ENCODE measurements around the gene TMEM187.
A peak's percentile ranks its signal among the peaks of the same experiment; 100 is the strongest.

TMEM187 gene

DNA sequence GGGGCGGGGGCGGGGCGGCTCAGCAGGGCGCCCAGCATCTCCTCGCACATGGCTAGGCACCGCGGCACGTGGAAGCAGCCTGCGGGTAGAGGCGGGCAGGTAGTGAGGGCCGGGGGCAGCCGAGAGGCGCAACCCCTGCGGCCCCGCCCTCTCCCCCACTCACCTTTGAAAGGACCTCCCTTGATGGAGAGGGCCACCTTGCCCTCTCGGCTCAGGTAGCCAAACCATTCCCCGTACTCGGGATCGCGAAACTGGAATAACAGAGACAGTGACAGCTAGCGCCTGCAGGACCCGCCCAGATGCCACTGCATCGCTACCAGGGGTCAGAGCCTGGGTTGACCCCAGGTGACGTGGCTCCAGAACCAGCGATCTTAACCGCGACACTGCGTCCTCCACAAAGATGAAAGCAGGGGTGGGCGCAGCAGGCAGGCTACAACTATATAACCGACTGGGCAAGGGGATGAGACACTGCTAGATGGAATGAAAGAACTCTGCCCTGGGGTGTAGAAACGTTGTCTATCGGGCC, 37.2 kb upstream of the TMEM187 start:
- DNase-seq (ENCODE audit: low spot score): no peak

DNA sequence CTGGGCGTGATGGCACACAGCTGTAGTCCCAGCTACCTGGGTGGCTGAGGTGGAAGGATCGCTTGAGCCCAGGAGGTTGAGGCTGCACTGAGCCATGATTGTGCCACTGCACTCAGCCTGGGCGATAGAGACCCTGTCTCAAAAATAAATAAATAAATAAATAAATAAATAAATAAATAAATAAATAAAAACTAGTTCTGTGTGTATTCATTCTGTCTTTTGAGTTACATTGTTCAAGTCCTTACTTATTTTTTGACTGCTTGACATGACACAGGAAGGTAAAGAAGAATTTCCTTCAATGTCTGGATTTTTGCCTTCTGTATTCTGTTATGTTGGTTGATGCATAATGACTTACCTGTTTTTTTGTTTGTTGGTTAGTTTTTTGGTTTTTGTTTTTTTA, 35.5 kb upstream of the TMEM187 start:
- no peak for DNase-seq (ENCODE audit: low spot score)

DNA sequence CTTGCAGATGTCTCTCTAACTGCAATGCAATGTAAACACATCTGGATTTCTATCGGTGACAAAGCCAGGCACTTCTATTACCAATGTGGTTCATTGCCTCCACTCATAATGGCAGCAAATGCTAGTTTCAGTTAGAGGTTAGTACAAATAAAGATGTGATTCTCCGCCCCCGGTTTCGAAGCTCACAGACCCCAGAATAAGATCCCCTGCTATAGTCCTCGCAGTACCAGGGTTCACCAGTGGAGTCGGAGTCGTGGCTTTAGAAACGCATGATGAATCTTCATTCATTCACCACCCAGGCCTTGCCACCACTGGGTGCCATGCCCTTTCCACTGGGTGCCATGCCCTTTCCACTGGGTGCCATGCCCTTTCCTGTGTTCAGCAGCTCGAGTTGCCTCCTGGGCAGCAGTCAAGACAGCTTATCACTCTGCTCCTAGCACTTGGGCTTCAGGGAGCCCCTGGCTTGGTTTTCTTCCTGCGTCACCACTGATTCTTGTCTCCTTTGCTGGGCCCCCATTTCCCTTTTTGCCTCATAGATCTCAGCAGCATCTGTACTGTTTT, 34.2 kb upstream of the TMEM187 start:
- DNase-seq (ENCODE audit: low spot score): no peak

DNA sequence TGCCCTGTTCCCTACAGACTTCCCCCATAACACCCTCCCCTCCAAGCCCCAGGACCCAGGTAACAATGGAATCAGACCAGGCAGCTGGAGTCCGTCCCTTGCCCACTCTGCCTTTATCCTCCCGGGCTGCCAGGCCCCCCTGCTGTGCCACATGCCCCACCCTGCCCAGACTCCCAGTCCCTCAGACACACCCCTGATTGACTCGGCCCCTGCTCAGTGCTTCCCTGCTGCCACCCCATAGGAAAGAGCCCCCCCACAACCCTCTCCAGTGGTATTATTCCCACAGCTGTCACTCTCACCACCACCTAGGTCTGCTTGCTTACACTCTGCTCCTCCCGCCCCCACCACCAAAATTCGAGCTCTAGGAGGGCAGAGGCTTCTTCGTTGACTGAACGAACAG, 33.0 kb upstream of the TMEM187 start:
- DNase-seq (ENCODE audit: low spot score): no peak

DNA sequence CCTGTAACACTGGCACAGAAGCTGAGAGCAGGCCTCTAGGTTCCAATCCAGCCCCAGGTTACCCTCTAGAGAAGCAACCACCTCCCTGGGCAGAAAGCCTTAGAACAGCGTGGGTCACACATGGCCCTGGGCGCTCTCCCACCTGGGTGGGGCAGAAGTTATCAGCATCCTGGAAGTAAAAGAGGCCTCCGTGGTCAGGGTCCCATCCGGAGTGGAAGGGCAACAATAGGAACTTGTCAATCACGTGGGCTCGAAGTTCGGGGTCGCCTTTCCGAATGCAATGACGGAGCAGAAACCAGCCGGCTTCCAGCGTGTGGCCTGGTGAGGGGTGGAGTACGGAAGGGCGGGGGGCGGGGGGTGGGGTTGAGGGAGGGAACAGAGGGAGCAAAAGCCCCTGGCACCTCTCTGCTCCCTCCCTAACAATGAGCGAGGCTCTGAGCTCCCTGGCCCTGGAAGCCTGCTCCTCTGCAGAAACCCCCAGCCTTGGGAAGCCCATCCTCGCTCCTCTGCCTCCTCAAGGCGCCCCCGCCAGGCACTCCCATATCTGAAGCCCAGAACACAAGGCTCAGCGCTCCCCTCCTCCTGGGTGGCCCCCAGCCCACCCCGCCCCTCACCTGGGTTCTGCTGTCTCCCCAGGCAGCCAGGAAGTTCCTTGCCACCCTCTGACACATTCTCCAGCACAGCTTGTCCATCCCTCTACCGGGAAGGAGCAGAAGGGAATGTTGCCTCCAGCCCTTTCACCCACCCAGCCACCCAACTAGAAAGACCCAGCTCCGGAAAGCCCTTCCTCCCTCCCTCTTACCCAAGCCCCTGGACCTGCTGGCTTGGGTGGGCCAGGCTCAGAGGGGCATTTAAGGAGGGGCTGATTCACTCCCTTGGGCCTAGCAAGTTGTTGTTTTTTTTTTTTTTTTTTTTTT, 31.0 kb upstream of the TMEM187 start:
- DNase-seq (ENCODE audit: low spot score): no peak

DNA sequence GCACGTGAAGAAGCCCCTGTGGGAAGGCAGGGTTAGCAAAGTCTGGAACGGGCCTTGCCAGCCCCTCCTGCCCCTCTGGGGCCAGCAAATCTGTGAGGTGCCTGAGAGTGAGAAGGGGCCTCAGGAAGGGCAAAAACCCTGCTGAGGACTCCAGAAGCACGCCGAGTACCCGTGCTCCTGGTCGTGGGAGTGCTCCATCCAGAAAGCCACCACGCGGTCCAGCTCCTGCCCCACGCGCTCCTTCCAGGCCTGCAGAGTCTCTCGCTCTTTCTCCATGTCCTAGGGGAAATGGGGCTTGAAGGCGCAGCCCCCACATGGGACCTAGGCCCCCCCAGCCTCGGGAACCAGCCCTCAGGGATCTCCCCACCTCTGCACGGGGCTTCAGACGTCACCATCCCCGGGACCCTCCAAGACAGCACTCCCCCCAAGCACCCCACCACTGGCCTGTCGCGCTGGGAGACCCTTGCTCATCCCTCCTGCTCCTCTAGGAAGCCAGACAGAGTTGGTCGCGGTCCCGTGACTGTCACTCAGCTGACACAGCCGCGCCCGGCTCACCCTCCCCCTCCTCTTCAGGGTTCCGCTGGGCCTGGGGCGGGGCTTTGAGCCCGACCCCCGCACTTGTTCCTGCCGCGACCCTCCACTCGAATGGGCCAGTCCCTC, 28.3 kb upstream of the TMEM187 start, which contains the start of gene RENBP:
RENBP (minus strand) TSS at position 504 of the 660 bp plus-strand sequence; CDS start at position 471, 33 bp downstream.
- DNase-seq (ENCODE audit: low spot score): no peak

DNA sequence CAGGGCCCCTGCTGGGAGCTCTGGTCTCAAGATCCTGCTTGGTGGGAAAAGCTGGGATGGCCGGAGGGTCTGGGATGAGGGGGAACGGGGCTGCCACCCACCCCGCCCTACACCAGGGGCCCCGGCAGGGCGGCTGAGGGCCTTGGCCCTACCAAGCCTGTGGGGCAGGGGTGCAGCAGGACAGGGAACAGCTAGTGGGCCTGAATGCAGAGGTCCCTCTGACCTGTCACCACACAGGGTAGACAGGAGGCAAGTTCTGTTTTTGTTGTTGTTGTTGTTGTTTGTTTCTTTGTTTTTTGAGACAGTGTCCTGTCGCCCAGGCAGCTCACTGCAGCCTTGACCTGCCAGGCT, 27.8 kb upstream of the TMEM187 start:
- no peak for DNase-seq (ENCODE audit: low spot score)

DNA sequence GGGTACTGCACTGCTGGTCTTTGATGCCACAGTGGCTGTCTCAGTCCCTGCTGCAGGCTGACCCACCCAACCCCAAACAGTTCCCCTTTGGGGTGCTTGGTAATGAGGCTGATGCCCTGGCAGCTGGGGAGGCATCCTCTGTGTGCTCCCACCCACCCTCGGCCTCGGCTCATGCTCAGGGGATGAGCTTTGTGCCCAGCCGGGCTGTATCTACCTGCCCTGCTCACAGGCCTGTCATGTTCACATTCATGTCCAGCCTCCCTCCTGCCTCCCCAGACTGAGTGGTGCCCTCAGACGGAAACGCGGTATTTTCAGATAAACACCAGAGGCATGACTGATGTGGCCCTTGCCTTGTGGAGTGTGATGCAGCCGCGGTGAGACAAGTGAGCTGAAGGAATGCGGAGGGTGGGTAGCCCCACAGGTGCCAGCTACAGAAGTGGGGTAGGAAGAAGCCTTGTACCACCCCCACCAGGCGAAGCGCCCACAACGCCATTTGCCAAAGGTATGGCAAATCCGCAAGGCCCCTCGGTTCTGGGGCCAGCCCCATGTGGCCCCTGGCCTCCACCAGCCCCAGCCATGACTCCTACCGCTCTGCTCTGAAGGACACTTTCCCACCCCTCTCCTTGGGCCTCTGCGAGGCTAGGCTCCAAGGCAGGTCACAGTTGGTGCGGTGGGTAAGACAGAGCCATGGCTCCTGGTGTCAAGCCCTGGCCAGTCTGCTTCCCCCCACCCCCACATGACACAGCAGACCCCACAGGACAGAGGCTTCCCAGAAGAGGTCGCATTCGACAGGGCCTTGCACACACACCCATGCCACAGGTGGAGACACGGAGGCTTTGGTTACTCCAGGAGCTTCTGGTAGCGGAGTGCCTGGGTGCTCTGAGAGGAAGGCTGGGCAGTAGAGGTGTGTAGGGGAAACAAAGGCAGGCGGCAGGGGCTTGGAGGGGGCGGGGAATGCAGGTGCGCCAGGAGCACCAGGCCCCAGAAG, 26.3 kb upstream of the TMEM187 start:
- no peak for DNase-seq (ENCODE audit: low spot score)

DNA sequence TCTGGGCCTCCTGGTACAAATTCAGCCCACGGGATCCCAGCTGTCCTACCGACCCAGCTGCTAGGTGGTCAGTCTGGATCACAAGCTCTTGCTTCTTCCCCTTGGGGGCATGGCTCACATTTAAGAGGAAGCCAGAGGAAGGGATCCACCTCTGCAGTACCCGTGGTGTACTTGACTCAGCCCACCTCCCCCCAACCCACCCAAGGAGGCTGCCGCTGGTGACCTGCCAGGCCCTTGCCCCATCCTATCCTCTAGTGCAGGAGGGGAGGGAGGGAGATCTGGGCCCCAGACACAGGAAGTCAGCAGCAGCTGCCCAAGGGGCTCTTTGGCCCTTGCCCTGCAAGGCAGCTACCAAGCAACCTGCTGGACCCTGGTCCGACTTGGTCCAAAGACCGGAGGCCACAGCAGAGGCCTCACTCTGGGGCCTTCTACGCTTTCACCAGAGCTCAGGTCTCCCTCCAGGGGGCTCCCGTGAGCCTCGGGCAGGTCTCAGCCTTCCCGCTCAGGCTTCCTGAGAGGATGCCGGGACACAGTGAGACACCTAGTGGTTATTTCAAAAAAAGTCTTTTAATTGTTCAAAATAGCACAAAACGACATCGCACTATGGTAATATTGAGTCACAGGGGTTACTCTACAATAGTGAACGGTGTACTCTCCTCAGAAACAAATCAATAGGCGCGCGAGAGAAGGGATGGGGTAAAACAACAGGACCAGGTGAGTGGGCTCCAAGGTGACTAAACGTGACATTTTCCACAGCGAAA, 25.4 kb upstream of the TMEM187 start:
- DNase-seq (ENCODE audit: low spot score): peak; percentile 84

DNA sequence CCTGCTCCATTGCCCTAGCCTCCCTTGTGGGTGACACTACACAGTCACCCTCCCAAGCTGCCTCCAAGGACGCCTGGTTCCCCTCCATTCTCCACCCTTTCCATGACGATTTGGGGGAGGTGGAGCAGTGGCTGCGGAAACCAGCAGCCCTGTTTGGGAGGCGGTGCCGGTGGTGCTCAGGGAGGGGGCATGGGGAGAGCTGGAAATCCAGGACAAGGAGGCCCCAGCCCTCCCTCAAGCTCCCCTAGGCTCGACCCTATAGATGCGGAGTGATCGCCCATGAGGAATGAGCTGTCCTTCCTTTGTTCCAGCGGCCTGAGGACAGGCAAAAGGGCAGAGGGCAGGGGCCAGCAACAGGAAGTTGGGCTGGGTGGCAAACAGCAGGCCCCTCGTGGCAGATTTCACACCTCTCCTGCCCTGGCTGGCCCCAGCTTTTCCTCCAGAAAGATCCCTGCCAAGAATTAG, 24.5 kb upstream of the TMEM187 start:
- no peak for DNase-seq (ENCODE audit: low spot score)

DNA sequence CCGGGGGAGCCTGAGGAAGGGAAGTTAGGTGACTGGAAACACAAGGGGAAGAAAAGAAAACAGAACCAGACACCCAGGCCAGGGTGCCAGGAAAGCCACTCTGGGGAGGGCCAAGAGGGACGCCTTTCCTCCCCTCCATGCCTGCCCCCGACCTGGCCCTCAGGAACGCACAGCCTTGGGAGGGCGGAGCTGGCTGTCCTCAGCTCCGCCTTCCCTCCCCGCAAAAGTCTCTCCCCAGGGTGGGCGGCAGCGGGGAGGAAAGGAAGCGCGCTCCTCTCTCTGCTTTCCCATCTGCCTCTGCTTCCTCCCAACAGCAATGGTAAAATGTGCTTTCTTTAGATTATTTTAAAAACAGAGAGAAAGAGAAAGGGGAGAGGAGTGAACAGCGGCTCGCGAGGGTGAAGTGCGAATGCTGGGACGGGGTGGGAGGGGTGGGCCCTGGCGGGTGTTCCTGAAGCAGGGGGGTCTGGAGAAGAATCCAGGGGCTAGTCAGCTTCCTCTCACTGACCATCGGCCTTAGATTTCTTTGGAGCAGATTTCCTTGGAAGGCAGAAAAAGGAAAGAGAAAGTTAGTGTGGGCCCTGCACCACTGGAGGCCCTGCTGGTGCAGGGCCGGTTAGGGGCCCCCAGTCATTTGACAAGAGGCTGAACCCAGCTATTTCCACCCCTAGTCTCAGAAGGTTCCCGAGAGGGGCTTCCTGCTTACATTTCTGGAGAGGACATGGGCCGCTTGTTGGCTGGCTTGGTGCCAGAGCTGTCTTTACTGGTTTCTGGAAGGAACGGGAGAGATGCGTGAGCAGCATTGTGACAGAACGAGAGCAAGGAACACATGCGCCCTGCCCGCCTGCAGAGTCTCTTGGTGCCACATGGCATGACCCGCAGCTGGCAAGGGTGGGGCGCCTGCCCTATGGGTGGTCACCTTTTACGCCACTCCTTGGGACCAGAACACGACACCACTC, 23.4 kb upstream of the TMEM187 start:
- no peak for DNase-seq (ENCODE audit: low spot score)

DNA sequence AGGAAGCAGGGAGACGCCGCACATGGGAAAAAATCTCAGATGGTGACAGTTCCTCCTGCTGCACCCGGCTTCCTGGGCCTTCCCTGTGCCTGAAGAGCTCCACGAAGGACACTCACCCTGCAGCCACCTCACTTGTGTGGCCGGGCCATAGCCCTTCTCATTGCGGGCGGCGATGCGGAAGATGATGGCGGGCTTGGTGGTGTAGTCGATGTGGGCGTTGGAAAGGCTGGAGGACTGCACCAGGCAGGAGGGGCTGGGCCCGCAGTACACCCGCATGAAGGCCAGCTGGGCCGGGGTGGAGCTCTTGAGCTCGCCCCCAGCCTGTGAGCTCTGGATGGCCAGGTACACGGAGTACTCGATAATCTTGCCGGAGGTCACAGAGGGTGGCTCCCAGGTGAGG, 22.4 kb upstream of the TMEM187 start:
- no peak for DNase-seq (ENCODE audit: low spot score)

DNA sequence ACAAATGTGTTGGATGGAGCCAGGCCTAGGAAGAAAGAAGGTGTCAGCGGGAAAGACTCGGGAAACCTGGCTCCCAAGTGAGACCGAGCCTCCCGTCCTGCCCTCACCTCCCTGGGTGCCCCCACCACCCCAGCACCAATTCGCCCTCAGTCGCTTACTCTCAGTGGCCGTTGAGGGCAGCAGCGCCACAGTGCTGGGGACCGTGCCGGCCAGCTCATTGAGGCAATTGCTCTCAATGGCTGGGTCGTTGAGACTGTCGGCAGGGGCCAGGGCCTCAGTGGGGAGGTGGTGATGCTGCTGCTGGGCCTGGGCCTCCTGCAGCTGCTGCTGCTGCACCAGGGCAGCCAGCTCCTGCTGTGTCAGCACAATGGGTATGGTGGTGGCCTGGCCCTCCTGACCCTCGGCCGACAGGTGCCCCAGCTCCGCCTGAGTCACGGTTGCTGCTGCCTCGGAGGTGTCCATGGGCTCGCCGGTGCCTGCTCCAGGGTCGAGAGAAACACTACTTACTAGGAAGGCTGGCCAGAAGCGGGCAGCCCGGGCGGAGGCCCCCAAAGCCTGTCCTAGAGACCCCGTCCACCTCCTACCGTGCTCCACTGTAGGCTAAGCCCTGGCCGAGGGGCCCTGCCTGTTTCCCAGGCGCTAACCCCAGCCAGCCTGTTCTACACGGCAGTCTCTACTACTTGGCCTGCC, 20.7 kb upstream of the TMEM187 start:
- no peak for DNase-seq (ENCODE audit: low spot score)

DNA sequence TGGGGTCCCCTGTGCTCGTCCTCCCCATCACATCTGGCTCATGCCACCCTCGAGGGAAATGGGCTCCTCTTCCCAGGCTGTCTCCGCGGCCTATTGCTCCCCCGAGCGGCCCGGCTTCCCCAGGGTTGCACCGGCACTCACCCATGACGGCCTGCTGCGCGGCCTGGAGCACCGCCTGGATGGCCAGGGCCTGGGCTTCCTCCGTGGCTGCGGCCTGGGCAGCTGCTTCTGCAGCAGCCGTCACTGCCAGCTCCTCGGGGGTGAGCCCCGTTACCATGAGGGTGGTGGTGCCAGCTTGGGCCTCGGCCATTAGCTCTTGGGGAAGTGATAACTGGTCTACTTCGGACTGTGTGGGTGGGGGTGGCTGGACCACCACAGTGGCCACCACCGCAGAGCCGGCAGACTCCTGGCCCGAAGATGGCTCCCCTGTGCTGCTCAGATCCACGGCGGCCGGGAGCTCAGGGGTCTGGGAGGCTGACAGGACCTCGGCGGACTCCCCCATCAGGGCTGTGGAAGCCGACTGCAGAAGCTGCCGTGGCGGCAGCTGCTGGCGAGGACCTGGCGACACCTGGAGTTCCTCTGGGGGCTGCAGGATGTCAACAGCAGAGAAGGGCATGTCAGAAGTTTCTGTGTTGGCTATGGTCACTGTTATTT, 20.1 kb upstream of the TMEM187 start:
- no peak for DNase-seq (ENCODE audit: low spot score)

DNA sequence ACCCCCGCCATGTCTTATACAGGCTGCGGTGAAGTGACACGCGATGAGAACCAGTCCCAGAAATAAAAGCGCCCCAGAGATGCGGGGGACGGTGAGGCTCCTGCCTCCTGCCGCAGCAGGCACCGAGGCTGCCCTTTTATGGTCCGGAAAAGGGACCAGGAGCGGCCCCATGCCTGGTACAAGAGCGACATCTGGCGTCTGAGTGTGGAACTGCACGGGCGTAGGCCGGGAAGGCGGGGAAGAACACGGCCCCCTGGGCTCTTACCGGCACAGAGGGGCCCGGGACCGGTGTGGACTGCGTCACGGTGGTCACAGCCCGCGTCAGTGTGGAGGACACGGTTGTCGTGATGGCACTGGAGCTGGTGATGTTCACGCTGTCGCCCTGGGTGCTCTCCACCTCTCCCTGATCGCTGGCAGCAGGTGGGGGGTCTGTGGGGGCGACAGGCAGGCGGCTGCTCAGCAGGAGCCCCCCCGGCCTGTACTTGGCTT, 19.2 kb upstream of the TMEM187 start:
- peak; percentile 59 for DNase-seq (ENCODE audit: low spot score)

DNA sequence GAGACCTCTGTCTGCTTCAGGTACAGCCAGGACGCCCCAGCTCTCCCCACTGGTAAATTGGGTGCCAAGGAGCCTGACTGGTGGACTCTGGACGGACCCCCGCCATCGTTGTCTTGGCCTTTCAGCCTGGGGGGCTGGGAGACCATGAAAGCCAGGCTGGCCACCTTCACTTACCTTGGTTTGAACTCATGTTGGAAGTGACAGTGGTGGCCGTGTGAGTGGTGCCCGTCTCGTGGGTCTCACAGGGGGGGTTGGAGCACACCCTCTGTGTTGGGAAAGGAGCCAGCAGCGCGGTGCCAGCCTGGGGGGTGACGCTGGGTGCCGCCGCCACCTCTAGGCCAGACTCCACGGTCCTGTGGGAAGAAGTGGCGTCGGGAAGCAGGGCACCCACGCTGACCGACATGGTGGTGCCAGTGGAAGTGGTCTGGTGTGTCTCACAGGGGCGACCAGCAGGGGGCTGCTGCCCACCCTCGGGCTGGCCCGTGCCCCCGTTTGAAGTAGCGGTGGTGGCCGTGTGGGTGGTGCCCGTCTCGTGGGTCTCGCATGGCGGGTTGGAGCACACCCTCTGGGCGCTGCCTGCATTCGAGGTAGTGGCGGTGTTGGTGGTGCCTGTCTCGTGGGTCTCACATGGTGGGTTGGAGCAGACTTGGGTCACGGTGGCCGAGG, 18.5 kb upstream of the TMEM187 start:
- DNase-seq (ENCODE audit: low spot score): no peak

DNA sequence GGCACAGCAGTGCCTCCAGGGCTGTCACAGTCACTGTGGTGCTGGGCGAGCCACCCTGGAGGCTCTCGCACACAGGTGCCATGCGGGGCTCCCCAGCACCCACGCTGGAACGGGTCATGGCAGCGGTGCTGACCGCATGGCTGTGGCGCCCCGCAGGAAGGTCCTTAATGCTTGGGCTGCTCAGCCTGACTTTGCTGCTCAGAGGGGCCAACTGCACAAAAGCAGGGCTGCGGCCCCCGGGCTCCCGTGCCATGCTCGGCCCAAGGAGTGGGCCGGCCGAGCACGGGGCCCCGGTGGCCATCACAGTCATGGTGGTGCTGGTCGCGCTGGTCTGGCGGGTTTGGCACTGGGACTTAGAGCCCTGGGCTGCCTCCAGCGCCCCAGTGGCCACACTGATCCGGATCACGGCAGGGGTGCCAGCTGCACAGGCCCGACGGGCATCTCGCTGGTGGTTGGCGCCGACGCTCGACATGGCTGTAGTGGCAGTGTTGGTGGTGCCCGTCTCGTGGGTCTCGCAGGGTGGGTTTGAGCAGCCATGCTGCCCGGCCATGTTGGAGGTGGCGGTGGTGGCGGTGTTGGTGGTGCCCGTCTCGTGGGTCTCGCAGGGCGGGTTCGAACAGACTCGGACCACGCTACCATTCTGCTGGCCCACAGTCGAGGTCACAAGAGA, 17.9 kb upstream of the TMEM187 start:
- no peak for DNase-seq (ENCODE audit: low spot score)
